T47D (cell line): ENCODE results near the gene AP5M1.

Source experiments
- DNase-seq, 2 experiments: peaks; one replicate each; pipeline versions ENCODE4 v3.0.0 to v3.0.0-alpha.2; 2011 to 2012; ENCODE audit warnings: low read depth in 1 of 2, low spot score in 1 of 2
- JUND ChIP-seq: IDR thresholded peaks from 2 replicates; pipeline ENCODE4 v1.6.1; 2012; ENCODE audit warnings: low read depth
- in situ Hi-C: cut with HindIII; loops from 2 replicates; pipeline ENCODE4 v1.10.0; 2016; ENCODE audit warnings: low sequenced_read_pairs, low pct_unique_long_range_greater_than_20kb

Gene AP5M1

DNA sequence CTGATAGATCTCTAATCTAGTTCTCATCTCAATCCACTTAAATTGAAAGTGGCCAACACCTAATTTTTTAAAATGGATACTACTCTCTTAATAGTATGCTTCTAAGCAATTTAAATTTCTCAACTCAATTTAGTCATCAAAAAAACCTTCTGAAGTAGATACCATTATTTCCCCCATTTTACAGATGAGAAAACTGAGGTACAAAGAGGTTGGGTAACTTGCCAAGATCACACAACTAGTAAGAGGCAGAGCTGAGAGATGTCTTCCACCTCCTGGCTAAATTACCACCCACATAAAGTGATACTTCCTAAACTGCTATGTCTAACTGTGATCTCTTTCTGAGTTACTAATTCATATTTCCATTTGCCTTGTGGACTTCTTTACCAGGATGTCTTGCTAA is 6.7 kb upstream of the AP5M1 start:
- in situ Hi-C loops: no loop called here
- DNase-seq: no peak
- no peak for TF ChIP-seq JUND

DNA sequence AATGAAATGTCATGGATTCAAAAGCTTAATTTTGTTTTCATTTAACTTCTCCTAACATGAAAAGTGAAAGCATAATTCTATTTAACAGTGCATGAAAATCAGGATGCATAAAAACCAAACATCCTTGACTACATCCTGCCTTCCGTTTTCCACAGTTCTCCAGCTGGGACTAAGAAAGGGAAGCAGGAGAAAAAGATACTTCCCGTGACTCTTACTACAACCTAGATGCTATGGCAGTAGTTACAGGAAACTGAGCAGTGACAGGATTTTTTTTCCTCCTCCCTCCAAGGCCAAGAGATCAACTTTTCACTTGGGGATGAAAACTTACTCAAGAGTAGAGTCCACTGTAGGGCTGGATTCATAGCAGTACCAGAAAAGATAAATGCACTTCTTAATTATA is 2.7 kb upstream of the AP5M1 start:
- in situ Hi-C loops: no loop called here
- no peak for DNase-seq
- no peak for TF ChIP-seq JUND

DNA sequence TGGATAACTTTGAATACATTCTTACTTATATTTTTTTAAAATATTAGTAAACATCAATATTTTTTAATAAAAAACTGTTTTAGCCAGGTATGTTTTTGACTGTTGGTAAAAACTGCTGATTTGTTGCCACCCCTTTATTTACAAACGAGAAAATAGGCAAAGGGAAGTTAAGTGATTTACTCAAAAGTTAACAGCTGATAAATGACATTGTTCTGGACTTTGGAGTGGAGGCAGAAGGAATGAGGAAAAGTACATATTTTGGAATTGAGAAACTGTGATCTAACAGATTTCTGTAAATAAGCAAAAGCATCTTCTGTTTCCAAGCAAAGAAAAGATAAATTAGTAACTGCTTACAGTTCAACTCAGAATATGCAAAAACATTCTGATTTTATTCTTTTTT is 4.5 kb downstream of the AP5M1 start:
- in situ Hi-C loops: no loop called here
- TF ChIP-seq JUND: no peak
- DNase-seq: no peak

DNA sequence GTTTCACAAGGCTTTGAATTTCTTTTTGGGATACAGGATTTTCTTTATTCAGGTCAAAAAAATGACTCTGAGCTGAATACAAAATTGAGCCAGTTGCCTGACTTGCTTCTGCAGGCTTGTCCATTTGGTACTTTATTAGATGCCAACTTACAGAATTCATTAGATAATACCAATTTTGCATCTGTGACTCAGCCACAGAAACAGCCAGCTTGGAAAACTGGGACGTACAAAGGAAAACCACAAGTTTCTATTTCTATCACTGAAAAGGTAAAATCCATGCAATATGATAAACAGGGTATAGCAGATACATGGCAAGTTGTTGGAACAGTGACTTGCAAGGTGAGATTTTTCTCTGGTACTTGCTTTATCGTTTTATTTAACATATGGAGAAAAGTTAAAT is 5.8 kb downstream of the AP5M1 start:
- DNase-seq: no peak
- in situ Hi-C loops: no loop called here
- no peak for TF ChIP-seq JUND

DNA sequence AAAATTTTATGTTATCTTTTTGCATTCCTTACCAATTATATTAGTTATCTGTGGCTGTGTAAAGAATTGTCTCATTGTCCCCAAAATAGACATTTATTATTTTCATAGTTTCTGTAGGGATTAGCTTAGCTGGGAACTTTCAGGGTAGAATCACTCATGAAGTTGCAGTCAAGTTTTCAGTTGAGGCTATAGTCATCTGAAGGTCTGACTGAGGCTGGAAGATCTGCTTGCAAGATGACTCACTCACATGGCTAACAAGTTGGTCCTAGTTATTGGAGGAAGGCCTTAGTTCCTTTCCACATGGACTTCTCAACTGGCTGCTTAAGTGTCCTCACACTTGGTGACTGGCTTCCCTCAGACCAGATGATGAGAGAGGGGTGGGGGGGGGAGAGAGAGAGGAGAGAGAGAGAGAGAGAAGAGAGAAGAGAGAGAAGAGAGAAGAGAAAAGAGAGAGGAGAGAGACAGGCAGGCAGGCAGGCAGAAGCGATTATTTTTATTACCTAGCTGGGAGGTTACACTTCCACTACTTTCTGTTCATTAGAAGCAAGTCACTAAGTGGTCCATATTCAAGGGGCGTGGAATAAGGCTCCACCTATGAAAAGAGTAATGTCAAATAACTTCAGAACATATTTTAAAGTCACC is 6.4 kb downstream of the AP5M1 start:
- no peak for DNase-seq
- no peak for TF ChIP-seq JUND
- in situ Hi-C loops: no loop called here

DNA sequence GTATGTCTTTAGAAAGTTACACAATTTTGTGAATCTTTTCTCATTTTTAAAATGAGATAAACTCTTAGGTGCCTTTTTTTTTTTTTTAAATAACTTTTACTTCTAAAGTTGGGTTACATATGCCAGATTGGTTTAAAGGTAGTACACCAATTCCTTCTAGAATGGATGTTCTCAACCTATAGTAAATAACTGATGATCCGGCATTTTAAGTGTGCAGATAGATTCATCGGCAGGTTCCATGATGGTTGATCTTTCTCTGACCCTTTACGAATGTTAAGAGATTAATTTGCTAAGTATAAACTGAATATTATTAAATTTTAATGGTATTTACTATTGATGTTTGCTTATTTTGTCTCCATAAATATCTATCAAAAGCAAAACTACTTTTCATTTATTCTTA is 8.3 kb downstream of the AP5M1 start:
- in situ Hi-C loops: no loop called here

DNA sequence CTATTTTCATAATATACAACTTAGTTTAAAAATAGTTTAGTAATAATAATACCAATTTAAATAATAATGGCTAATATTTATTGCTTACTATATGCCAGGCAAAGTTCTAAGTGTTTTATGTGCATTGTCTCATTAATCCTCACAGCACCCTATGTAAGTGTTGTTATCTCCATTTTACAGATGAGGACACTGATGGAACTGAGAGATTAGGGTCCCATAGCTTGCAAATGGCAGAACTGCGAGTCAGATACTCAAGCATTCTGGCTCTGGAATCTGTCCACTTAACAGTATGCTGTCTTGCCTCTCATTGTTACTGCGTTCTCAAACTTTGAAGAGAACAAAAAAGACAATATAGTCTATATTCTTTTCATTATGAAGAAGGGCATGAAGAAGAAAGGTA is 19.0 kb downstream of the AP5M1 start:
- in situ Hi-C loops: no loop called here
- no peak for TF ChIP-seq JUND
- DNase-seq: no peak

More for the DNA sequence above, 8.3 kb downstream of the AP5M1 start:
- no peak for DNase-seq
- TF ChIP-seq JUND: no peak

DNA sequence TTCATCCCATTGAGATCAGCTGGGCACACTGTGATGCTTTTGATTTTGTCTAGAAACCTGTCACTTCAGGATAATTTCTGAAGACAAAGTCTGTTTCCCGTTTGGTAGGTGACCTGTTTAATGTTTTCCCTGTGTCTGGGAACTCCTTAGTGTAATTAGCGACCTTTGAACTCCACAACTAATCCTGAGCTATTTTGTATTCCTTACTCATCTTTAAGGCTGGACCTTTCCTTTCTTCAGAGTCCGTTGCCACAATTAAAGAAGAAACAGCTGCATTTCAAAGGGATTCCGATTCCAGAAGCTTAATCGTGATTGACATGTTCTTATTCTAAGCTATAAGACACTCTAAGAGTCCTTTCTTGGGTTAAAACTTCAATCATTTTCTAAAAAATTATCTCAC is 22.0 kb downstream of the AP5M1 start:
- DNase-seq: no peak
- no peak for TF ChIP-seq JUND
- in situ Hi-C loops: no loop called here

DNA sequence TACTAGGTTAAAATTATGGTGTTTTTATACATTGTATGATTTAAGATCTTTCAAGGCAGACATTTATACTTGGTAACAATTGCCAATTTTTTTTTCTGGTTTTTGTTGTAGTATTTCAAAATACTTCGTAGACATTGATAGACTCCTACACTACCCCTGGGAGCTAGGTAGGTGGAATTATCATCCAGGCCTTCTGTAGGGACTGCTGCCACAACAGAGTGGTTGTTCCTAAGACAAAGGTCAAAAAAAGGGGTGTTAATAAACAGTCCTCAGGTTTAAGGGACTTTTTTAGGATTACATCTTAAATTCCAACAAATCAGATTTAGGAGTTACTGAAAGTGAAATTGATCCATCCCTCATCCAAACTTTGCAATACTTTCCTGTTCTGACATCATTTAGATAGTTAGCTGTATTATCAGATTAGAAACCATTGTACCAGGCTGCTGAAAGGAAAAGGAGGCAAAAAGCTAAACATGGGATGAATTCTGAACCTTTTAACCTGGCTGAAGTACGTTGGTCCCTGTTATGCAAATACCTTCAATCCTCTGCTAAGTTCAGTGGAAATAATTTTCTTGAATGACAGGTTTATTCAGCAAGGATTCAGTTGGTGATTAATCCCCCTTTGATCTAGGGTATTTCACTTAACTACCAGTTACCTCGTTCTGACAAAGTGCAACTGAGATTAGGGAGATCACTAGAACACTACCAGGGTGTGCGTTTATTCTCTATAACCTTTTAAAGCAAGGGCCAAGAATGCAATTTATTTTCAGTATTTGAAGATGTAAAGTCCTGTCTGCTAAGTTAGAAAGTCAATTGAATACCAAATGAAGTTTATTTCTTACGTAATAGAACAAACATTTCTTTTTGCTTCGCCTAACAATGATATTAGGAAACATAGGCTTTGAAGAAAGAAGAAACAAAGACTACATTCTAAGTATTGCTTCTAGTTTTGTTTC is 23.2 kb downstream of the AP5M1 start:
- in situ Hi-C loops: no loop called here
- no peak for DNase-seq
- no peak for TF ChIP-seq JUND

DNA sequence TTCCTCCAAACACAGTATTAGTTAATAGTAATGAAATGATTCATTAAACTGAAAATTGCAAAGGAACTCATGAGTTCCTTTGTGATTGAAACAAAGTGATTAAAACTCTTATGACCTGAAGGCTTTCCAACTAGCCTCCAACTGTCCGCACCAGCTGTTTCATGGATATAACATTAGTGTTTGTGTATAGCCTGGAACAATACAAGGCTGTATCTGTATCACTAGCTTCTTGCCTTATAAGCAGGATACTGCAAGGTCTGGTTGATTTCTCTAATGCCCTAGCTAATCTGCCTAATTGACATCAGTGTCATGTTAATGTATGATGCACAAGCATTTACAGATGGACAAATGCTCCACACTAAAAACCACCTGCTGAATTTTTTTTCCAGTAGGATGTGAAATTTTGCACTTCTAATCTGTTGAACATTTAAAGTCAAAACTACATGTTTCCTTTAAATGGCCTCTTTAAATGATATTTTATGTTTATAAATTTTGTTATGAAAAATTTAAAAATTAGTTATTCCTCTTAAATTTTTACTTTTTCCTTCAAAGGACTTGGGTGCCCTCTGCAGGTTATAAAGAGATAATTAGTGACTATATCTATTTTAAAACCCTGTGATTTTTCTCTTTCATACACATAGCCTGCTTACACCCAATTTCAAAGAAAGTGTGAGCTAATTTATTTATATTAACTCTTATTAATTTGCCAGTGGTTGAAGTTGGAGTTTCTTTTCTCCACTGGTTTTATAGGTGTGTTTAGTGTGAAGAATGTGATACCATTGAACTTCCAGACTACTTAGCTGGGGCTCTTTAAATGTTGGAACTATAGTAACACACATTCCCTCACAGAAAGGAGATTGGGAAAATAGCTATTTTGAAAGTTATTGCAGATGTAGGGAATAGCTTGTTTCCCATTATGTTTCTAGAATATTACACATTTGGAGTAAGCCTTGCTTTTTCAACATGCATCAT is 25.4 kb downstream of the AP5M1 start:
- no peak for DNase-seq
- TF ChIP-seq JUND: no peak
- in situ Hi-C loops: no loop called here

DNA sequence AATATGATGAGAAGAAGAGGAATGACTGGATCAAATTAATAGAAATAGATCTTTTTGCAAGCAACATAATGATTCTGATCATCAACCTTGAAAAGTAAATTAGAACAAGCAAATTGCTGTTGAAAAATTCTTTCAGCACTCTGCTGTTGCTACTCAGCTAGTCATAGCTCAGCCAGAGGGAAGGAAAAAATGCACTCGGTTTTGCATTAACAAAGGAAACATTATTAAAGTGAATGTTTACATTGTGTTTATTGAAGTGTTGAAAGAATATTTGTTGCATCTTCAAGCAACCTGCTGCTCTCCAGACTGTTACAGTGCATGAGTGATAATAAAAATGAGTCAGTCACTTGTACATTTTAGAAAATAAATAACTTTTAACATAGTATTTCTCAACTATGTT is 26.5 kb downstream of the AP5M1 start:
- no peak for TF ChIP-seq JUND
- DNase-seq: no peak
- in situ Hi-C loops: no loop called here

DNA sequence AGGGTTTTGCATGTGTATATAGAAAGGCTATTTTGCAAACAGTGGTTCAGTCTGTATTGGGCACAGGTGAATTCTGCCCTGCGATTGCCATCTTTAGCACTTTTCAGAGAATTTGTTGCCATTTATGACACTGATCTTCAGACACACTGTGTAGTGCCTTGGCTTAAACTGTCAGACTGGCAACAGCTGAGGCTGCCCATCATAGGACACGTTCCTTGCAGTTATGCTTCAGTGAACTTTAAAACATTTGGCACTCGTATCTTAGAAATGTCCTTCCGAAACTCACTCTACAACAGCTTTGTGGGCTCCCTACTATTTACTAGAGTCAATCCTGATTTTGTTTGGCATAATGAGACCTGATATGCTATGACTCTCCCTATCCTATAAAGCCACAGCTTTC is 29.1 kb downstream of the AP5M1 start:
- TF ChIP-seq JUND: no peak
- in situ Hi-C loops: no loop called here
- no peak for DNase-seq
